GM21526 (cell line): Measurements from ENCODE around the gene TERC.

Source experiments
- ATAC-seq: cut with Tn5 transposase; IDR thresholded peaks from one replicate; pipeline ENCODE4 v1.9.1; 2021; ENCODE audit warnings: moderate library complexity; ENCODE audit not compliant: unreplicated experiment, low FRiP score

TERC gene

GRCh38 chr3:169764882-169765612 lies at the start of gene TERC:
TSS of gene TERC (minus strand) at chr3:169765060.
- peak; percentile 73 for ATAC-seq

DNA sequence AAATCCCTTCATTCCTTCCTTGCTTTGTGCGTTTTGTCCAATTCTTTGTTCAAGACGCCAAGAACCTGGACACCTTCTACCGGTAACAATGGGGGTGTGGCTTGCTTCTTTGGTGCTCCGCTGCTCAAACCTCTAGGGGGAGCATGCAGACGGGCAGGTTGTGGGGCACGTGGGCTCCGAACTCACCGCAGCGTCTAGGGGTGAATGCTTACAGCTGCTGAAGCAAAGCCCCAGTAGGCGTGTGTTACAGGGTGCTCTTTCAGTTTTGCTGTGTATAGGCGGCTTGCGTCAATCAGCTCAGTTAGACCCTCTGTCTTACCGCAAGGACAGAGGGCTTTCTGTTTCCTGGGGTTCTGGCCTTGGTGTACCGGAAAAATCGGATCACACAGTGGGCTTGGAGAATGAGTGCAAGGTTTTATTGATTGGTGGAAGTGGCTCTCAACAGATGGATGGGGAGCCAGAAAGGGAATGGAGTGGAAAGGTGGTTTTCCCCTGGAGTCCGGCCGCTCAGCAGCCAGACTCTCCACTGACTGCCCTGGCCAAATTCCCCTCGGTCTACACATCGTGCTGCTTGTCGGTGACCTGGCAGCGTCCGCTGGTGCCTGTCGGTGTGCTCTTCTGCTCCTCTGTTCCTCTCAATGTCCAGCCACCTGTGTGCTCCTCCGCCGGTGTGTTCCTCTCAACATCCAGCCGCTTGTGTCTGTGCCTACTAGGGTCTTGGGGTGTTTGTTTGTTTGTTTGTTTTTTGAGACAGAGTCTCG lies 49.1 kb upstream of the TERC start:
- ATAC-seq = peak; percentile 90

- no peak for ATAC-seq
Observed at GRCh38 chr3:169813278-169813677, 48.4 kb upstream of the TERC start.

DNA sequence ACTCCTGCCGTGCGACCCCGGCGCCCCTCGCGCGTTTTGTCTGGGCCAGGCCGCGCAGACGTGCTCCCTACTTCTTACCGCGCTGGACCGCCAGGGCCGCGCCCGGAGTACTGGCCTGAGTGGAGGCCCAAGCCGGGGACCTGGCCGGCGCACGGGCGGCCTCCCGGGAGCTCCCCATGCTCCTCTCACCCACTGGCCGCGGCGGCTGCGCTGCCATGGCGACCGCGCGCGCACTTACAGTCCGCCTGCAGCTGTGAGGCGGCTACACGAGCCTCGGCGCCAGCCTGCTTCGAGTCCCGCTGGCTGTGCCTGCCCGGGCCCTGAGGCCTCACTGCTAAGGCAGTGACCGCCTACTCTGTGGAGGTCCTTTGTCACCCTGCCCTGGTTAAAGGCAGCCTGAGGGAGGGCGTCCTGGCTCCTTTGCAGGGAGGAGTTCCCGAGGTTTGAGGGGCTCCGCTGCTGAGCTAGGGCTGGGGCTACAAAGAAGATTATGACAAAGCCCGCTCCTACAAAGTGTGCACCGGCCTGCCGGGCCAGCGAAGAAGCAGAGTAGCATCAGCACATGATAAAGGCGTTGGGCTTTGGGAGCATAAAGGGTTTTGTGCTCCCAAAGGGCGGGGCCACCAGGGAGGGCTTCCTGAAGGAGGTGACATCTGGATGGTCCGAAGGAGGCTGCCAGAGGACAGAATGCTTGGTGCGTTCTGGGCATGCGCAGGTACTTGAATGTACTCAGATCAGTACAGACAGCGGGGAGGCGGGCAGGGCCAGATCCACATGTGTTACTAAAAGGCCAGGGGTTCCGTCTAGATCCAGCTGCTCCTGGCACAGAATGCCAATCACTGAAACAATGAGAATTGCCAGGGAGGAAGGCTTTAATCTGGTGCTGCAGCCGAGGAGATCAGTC lies 47.7 kb upstream of the TERC start, which contains the start of the genes LRRC34 and LRRIQ4:
TSS of gene LRRC34 (minus strand) at position 573 of the 904 bp plus-strand sequence. CDS start at position 217, 356 bp downstream.
TSS of gene LRRIQ4 (plus strand) at position 539 of the 904 bp plus-strand sequence. CDS start 9,052 bp downstream, outside the sequence.
- ATAC-seq = peak; percentile 69

GRCh38 chr3:169811631-169812331 lies 46.9 kb upstream of the TERC start:
- no peak for ATAC-seq

GRCh38 chr3:169809230-169809795 lies 44.5 kb upstream of the TERC start:
- ATAC-seq = no peak

GRCh38 chr3:169804681-169805080 lies 39.8 kb upstream of the TERC start:
- no peak for ATAC-seq

DNA sequence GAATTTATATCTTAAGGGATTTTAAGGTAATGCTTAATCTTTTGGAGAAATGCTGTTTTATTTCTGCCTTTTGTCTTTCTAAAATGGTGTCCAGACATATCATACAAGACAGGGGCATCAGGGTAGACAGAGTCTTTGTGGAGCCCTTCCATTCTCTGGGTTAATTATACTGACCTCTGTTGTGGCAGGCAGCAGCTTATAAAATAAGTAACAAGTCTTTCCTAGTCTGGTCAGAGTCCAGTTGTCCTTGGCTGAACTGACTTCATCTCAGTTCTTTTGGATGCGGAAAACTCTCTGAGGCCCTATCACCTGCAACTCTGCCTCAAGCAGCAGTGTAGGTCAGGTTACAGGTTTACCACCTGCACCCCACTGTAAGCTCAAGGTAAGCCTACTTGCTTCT lies 27.5 kb upstream of the TERC start:
- no peak for ATAC-seq

DNA sequence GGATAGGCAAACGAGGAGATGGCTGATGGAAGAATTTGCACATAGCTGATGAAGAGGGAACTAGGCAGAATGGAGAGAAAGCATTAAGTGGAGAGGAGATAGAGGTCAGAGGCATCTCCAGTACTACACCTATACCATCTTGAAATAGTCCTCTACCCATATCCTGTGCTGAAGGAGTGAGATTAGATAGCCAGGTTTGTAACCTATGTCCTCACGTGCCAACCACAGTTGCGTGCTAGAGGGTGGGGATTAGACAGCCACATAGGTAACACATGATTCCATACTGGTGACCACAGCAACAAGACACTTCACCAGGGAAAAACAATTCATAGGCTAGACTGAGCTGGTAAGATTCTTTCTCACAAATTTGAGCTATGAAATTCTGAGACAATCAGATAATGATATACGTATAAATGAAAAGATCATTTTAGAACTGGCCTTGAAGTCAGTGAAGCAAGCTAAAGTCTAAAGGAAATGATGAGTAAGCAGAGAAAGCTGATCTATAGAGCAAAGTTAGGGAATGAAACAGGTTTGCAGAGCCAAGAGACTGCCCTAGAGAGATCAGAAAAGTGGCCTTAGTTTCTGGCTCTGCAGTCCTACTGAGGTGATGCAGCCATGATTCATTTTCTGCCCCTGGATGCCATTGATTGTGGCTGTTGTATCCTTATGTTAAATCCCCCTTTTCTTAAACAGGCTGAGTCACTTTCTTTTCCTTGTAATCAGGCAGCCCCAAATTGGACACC lies 26.0 kb upstream of the TERC start:
- no peak for ATAC-seq

GRCh38 chr3:169790219-169790618 lies 25.4 kb upstream of the TERC start:
- ATAC-seq = no peak

- ATAC-seq = no peak
Observed at GRCh38 chr3:169787791-169788190, 22.9 kb upstream of the TERC start.

GRCh38 chr3:169787120-169787519 lies 22.3 kb upstream of the TERC start:
- ATAC-seq = no peak

DNA sequence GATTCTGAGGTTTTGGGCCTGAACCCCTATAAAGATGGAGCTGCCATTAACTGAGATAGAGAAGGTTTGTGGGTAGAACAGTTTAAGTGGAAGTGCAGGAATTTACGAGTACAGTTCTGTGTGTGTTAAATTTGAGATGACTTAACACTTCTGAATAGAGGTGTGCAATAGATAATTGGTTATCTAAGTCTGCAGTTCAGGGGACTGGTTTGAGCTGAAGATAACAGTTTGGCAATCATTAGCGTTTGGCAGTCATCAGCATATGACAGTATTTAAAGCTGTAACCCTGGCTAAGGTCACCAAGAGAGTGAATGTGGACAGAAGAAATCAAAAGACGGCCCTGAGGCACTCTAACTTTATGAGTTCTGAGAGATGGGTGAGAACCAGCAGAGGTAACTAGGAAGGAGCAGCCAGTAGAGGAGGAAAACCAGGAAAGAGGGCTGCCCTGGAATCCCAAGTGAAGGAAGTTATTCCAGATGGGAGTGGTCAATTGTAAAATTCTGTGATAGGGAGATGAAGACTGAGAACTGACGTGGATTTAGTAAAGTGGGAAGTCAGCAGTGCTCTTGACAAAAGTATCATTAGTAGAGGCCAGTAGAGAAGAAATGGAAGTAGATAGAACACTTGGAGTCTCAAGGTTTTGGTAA lies 16.5 kb upstream of the TERC start:
- ATAC-seq = no peak

GRCh38 chr3:169780742-169781141 lies 15.9 kb upstream of the TERC start:
- no peak for ATAC-seq

GRCh38 chr3:169777822-169778221 lies 13.0 kb upstream of the TERC start:
- ATAC-seq = no peak

- no peak for ATAC-seq
Observed at GRCh38 chr3:169774186-169774585, 9.3 kb upstream of the TERC start.

DNA sequence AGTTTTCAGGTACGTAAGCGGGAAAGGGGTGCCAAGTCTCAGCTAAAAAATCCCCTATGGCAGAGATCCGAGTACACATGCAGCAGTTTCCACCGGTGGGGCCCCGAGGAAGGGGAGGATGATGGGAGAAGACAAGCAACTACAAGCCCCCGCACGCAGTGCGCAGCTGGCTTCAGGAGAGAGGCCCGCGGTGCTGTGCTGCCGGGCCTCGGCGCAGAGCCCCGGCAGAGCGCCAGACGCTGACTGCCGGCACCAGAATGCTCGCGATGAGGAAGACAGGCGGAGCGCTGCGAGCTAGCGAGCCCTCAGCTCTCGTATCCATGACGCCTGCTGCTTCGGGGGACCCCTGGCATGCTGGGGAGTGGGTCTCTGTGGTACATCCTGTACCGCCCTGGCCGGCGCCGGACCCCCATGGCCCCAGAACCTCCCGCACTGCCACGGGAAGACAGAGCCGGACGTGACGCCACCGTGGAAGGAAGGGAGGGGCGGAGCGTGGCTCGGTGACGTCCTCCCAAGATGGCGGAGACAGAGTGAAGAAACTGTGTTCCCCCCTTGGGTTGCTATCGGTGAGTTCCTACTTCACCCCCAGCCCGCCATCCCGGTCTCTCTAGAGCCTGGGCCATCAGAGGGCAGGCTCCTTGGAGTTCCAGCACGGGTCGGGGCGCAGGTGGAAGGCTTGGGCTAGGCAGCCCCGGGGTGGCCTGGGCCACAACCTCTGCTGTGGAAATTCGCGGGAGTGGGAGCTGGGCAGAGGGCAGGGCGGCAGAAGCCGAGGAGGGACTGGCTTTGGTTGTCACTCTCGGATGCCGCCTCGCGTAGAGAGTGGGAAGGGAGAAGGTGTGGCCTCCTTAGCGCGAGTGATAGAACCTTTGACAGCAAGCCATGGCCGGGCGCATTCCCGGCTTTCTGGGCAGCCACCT lies 8.3 kb upstream of the TERC start, which contains the start of gene MYNN:
TSS of gene MYNN (plus strand) at position 500 of the 920 bp plus-strand sequence. CDS start 900 bp downstream, outside the sequence.
- ATAC-seq = peak; percentile 86
